DOHH2 (cell line): ENCODE results near the gene TMEM72.

ENCODE experiments used
- H3F3A ChIP-seq: fragments of 200-600 bp; sonication (generic), shearing (Covaris generic); 2 replicates; pipeline ENCODE4 v1.6.0; 2016; ENCODE audit warnings: antibody characterized with exemption, mild to moderate bottlenecking; ENCODE audit not compliant: control insufficient read depth, insufficient read depth
- H3K27ac ChIP-seq: fragments of 200-600 bp; sonication (generic); 2 replicates; pipeline ENCODE4 v1.5.1; 2014; ENCODE audit warnings: low read depth, mild to moderate bottlenecking, low read length, moderate library complexity
- H3K27me3 ChIP-seq: fragments of 200-600 bp; sonication (generic); 2 replicates; pipeline ENCODE4 v1.6.1; 2014; ENCODE audit warnings: mild to moderate bottlenecking, low read length, mixed read lengths; ENCODE audit not compliant: control insufficient read depth
- H3K36me3 ChIP-seq: fragments of 200-600 bp; sonication (generic); 2 replicates; pipeline ENCODE4 v1.6.1; 2014; ENCODE audit warnings: mild to moderate bottlenecking, low read length, moderate library complexity, mixed read lengths; ENCODE audit not compliant: control insufficient read depth
- H3K4me1 ChIP-seq: fragments of 200-600 bp; sonication (generic); 2 replicates; pipeline ENCODE4 v1.6.1; 2014; ENCODE audit warnings: mild to moderate bottlenecking, low read length, mixed read lengths; ENCODE audit not compliant: control insufficient read depth
- H3K4me2 ChIP-seq: fragments of 200-600 bp; sonication (generic); 2 replicates; pipeline ENCODE4 v1.6.0; 2014; ENCODE audit warnings: mild to moderate bottlenecking, low read length, moderate library complexity
- H3K4me3 ChIP-seq: fragments of 200-600 bp; sonication (generic); 2 replicates; pipeline ENCODE4 v1.5.1; 2014; ENCODE audit warnings: mild to moderate bottlenecking, low read length, mixed read lengths
- H3K79me2 ChIP-seq: fragments of 200-600 bp; sonication (generic); 2 replicates; pipeline ENCODE4 v1.6.1; 2014; ENCODE audit warnings: mild to moderate bottlenecking, low read length, mixed read lengths; ENCODE audit not compliant: control insufficient read depth
- H3K9me2 ChIP-seq: fragments of 200-600 bp; sonication (generic); replicated peaks from 2 replicates; pipeline ENCODE4 v1.6.1; 2014; ENCODE audit warnings: mild to moderate bottlenecking, low read length, mixed read lengths; ENCODE audit not compliant: control insufficient read depth
- H3K9me3 ChIP-seq: fragments of 200-600 bp; sonication (generic); 2 replicates; pipeline ENCODE4 v1.6.1; 2014; ENCODE audit warnings: antibody characterized with exemption, low read length, mixed read lengths; ENCODE audit not compliant: control insufficient read depth, insufficient read depth
- H4K20me1 ChIP-seq: fragments of 200-600 bp; sonication (generic); 2 replicates; pipeline ENCODE4 v1.6.0; 2014; ENCODE audit warnings: low read depth, mild to moderate bottlenecking, antibody characterized with exemption, low read length, moderate library complexity; ENCODE audit not compliant: control insufficient read depth, insufficient read depth
- CTCF ChIP-seq: fragments of 200-600 bp; sonication (generic); IDR thresholded peaks from one replicate; pipeline ENCODE4 v1.5.1; 2014; ENCODE audit warnings: antibody characterized with exemption, mild to moderate bottlenecking, low read depth, low read length; ENCODE audit not compliant: poor library complexity, severe bottlenecking
- EZH2phosphoT487 ChIP-seq: fragments of 200-600 bp; sonication (generic); IDR thresholded peaks from 2 replicates; pipeline ENCODE4 v1.6.1; 2017; ENCODE audit warnings: borderline replicate concordance, mild to moderate bottlenecking, antibody characterized with exemption, low read length, moderate library complexity, mixed read lengths

TMEM72 gene

GRCh38 chr10:44874166-44874565 lies 37.0 kb upstream of the TMEM72 start:
- no peaks in the 10 kb centered on the region for H3K9me2 ChIP-seq
- no peak for TF ChIP-seq EZH2phosphoT487
- TF ChIP-seq CTCF: no peak
- no peaks in the 10 kb centered on the region for H3K9me3 ChIP-seq
- no peak overlapping the region for H3K4me2 ChIP-seq
- H3K4me1 ChIP-seq: no peaks in the 10 kb centered on the region
- no peaks in the 10 kb centered on the region; the same call in none of the 2 replicates for H3K27me3 ChIP-seq
- H3F3A ChIP-seq: no peaks in the 10 kb centered on the region
- H3K27ac ChIP-seq: no peak overlapping the region
- no peak overlapping the region for H3K4me3 ChIP-seq
- no peaks in the 10 kb centered on the region for H3K79me2 ChIP-seq
- H4K20me1 ChIP-seq: no peaks in the 10 kb centered on the region
- H3K36me3 ChIP-seq: no peaks in the 10 kb centered on the region

DNA sequence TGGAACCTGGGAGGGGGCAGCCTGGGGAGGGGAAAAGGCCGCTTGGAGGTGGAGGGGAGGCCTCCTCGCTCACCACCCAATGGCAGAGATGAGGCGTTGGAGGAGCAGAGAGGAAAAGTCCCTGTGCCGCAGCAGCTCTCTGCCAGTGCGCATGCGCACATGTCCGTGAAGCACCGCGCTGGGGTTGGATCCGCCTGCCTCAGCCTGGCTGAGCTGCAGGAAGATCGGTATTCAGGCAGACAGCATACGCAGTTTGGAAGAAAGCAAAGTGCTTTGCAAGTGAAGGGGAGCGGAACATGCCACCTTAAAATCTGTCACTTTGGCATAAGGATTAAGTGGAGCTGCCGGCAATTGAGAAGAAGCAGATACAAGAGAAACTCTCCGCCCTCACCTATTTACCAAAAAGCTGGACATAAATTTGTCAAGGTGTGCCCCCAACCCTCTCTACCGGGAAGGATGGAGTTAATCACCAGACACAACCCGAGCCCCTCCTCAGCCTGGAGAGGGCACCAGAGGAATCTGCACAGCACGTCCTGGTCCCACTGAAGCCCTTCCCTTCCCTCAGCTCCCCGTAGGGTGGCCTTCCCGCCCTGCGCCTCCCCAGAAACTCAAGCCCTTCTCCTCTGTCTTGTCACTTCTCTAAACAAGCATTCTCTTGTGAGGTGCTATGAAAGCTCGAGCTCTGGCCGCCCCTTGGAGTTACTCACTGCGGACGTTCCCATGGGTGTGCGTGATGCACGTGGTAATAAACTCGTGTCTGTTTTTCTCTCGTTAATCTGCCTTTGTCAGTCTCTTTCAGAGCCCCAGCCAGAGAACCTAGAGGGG lies 32.2 kb upstream of the TMEM72 start:
- TF ChIP-seq EZH2phosphoT487 (no peak), CTCF (no peak)
- H3K4me3 ChIP-seq: no peak overlapping the region
- H3K9me2 ChIP-seq: no peaks in the 10 kb centered on the region
- H3K27ac ChIP-seq: no peak overlapping the region
- no peaks in the 10 kb centered on the region for H3F3A ChIP-seq
- no peaks in the 10 kb centered on the region for H3K4me1 ChIP-seq
- H3K79me2 ChIP-seq: no peaks in the 10 kb centered on the region
- no peak overlapping the region for H3K4me2 ChIP-seq
- H4K20me1 ChIP-seq: no peaks in the 10 kb centered on the region
- no peaks in the 10 kb centered on the region for H3K9me3 ChIP-seq
- H3K27me3 ChIP-seq: peaks cover 4% of the 10 kb centered on the region
- no peaks in the 10 kb centered on the region for H3K36me3 ChIP-seq

DNA sequence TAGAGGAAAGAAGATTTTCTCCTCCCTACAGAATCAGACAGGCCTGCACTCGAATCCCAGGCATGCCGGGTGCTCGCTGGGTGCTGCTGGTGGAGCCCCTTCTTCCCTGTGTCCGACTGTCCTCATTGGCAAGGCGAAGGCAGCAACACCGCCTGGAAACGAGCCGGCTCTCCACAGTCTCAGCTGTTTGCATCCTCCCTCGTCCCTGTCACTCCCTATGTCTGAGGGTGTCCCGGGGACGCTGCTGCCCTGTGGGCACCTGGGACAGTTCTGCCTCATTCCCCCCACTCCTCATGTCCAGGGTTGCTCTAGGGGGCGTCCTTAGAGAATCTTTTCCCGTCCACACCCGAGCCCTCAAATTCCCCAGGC lies 31.6 kb upstream of the TMEM72 start:
- H3K9me2 ChIP-seq: no peaks in the 10 kb centered on the region
- no peaks in the 10 kb centered on the region for H3K9me3 ChIP-seq
- H3K36me3 ChIP-seq: no peaks in the 10 kb centered on the region
- peaks cover 4% of the 10 kb centered on the region; the same call in 1 of the 2 replicates for H3K27me3 ChIP-seq
- no peaks in the 10 kb centered on the region for H3F3A ChIP-seq
- no peak overlapping the region for H3K4me3 ChIP-seq
- H4K20me1 ChIP-seq: no peaks in the 10 kb centered on the region
- no peaks in the 10 kb centered on the region for H3K4me1 ChIP-seq
- H3K79me2 ChIP-seq: no peaks in the 10 kb centered on the region
- TF ChIP-seq CTCF (no peak), EZH2phosphoT487 (no peak)
- no peak overlapping the region for H3K4me2 ChIP-seq
- no peak overlapping the region for H3K27ac ChIP-seq
